Limb (tissue), 2 donors: ENCODE data around the gene CCNJ.
"Not testable (repeated sequence)": the region's sequence is repeated elsewhere in the genome, so short reads cannot be mapped to it uniquely, and the experiment has no call there.

ENCODE experiments used
- DNase-seq, 2 donors: peaks; one replicate each; pipeline ENCODE4 v3.0.0-alpha.2; 2016; ENCODE audit errors: extremely low spot score in 2 of 2

Gene CCNJ

GRCh38 chr10:96043033-96043892 is at the start of gene CCNJ:
Gene CCNJ, plus strand, starts transcription at chr10:96043583. Its CDS starts 811 bp downstream, at chr10:96044394.
- DNase-seq, result peak; percentile 87 to 93

GRCh38 chr10:95994376-95994775 is 49.0 kb upstream of the CCNJ start:
- not testable (repeated sequence) for DNase-seq

- no peak for DNase-seq
Observed at GRCh38 chr10:95998255-95998784, 45.1 kb upstream of the CCNJ start.

GRCh38 chr10:96013956-96014355 is 29.4 kb upstream of the CCNJ start:
- no peak for DNase-seq

DNA sequence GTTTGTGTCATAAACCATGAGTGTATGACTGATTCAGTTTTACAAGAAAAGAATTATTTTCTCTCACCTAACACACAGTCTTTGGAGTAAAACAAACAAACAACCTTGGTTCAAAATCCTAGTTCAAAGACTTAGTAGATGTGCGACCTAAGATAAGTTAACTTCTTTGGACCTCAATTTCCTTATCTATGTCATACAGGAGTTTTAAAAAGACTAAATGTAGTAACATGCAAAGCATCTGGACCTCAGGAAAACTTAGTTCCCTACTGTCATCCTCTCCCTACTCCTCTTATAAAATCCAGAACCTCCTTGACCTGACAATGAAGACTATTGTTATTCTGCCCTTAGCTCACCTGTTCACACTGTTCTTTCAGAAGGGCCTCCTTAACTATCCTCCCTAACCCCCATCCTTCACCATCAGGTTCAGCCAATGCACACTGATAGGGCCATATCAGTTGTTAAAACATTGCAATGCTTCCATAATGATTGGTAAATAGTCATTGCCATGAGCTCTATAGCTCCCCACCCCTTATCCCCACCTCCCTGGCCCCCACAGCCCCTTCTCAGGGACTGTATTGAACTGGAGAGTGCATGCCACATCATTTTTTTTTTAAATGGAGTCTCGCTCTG is 28.8 kb upstream of the CCNJ start:
- no peak for DNase-seq

DNA sequence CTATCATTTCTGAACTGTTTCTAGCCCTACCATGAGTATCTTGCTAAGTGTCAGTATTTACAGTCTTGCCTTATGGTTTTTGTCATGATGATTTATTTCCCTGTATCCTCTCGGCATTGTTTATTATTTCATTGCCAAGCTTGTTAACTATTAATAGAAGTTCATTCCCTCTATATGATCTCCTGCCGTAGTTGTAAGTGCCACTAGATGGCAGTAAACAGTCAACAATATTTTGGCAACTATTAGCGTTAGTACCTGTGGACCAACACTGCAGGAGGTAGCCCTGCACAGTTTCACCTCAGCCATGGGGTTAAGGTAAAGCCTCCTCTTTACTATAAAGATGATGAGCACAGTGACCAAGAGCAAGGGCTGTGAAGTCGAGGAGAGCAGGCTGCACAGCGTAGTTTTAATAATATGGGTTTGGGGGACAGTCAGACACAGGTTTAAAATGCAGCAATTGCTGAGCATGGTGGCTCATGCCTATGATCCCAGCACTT is 26.1 kb upstream of the CCNJ start:
- peak; percentile 29 to 59 for DNase-seq

GRCh38 chr10:96021332-96021731 is 22.1 kb upstream of the CCNJ start:
- no peak for DNase-seq

DNA sequence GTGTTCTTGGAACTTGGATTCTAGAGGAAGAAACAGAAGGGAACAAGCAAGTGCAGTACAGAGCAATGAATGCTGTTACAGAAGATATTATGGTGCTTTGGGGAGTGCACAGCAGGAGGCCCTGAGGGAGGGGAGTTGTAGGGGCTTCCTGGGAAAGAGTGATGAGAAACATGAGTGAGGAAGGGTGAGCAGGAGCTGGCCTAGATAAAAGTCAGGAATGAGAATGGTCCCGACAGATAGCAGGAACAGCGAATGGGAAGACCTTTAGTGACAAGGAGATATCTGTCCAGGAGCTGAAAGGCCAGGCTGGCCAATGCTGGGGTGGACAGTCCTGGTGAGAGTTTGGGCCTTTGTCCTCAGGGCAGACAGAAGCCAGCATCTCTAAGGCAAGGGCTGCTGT is 20.6 kb upstream of the CCNJ start:
- no peak for DNase-seq

- no peak for DNase-seq
Observed at GRCh38 chr10:96023168-96023567, 20.2 kb upstream of the CCNJ start.

- DNase-seq, result no peak
Observed at GRCh38 chr10:96025566-96025965, 17.8 kb upstream of the CCNJ start.

DNA sequence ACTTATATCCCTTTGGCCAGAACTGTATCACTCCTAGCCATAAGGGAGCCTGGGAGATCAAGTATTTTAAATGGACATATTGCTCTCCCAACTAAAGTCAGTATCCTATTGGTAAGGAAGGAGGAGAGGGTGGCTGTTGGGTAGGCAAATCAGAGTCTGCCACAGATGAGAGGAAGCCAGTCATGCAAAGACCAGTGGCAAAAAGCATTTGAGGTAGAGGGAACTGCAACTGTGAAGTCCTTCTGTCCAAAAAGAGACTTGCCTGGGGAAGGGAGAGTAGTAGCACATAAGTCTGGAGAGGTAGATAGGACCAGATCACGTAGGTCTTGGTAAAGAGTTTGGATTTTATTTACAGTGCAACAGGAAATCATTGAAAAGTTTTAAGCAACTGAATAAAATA is 8.8 kb upstream of the CCNJ start:
- no peak for DNase-seq

GRCh38 chr10:96038476-96039387 is 4.7 kb upstream of the CCNJ start:
- DNase-seq, result no peak

- DNase-seq, result no peak
Observed at GRCh38 chr10:96041146-96041545, 2.2 kb upstream of the CCNJ start.

- DNase-seq, result peak; percentile 28 to 81
Observed at GRCh38 chr10:96043893-96044715, 721 bp downstream of the CCNJ start.

DNA sequence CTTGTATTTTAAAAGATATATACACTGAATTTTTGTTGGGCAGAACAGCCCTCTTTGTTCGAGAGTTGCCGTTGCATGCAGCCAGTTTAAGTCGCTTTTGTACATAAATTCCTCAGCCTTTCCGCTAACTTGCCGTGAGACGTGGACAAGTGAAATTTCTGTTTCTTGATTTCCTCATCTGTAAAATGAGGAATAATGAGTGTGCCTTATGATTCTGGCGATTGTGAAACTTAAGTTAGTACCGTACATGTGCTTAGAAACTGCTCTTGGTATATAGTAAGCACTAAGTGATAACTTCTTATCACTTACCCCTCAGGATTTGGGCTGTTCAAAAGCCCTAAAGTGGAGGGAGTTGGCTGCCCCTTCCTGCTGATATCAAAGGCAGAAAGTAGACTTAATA is 1.4 kb downstream of the CCNJ start:
- no peak for DNase-seq

- no peak for DNase-seq
Observed at GRCh38 chr10:96046546-96046945, 3.2 kb downstream of the CCNJ start.

DNA sequence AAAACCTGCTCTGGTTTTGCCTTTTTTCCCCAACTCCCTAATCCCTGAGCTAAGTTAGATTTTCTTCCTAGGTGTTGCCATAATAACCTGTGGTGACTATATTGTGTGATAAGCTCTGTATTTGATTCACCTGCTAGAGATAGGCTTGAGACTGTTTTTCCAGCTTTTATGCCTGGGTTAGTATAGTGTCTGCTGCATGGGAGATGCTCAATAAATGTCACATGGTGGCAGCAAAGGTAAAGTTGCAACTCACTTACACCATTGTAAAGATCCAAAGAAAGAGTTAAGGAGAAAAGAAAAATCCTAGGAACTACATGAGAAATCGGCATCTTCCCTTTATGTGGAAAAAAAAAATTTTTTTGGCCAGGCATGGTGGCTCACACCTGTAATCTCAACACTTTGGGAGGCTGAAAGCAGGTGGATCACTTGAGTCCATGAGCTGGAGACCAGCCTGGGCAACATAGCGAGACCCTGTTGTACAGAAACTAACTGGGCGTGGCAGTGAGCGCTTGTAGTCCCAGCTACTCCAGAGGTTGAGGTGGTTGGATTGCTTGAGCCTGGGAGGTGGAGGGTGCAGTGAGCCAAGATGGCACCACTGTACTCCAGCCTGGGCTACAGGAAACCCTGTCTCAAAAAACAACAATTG is 3.7 kb downstream of the CCNJ start:
- no peak for DNase-seq

DNA sequence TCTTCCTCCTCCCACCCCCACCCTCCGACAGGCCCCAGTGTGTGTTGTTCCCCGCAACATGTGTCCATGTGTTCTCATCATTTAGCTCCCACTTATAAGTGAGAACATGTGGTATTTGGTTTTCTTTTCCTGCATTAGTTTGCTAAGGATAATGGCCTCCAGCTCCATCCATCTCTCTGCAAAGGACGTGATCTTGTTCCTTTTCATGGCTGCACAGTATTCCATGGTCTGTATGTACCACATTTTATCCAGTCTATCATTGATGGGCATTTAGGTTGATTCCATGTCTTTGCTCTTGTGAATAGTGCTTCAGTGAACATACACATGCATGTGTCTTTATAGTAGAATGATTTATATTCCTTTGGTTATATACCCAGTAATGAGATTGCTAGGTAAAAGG is 4.5 kb downstream of the CCNJ start:
- not testable (repeated sequence) for DNase-seq

DNA sequence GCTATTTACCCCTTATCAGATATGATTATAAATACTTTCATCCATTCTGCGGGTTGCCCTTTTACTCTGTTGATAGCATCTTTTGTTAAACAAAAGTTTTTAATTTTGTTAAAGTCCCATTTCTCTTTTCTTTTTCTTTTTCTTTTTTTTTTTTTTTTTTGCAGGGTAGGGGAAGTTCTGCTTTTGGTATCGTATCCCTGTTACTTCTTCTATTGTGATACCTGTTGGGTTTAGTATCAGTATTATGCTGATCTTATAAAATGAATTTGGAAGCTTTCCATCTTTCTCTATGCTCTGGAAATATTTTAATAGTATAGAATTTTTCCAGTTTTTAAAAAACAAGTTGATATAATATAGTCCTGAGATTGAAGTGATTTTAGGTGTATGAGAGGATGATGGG is 6.0 kb downstream of the CCNJ start:
- no peak for DNase-seq

DNA sequence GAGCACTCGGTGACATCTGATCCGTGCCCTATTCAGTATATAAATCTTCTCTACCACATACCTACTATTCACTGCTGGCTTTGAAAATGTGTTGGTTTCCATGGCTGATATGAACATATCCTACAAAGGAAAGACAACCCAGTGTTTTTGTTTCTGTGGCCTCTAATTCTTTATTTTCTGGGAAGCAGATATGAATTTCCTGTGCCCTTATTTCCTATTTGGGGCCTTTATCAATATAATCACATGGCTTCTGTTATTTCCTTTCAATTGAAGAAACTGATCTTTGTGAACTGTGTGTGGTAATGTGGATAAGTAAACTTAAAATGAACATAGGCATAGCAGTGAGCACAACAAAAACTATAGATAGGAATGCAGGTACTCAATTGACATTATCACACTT is 10.6 kb downstream of the CCNJ start:
- DNase-seq, result no peak
